HFFc6 (cell line): Measurements from ENCODE around the gene ZNF425. TPM values are rescaled to one million over a fixed set of nuclear protein-coding genes. Genes with fewer than 3 reads are reported as not detected.

Experiments used
- DNase-seq: peaks from one replicate; pipeline ENCODE4 v3.0.0-alpha.2; 2018
- H3K27ac Mint-ChIP-seq: 2 replicates; pipeline ENCODE4 v1.8.0; 2020; ENCODE audit warnings: mild to moderate bottlenecking, mixed read lengths
- H3K27me3 Mint-ChIP-seq: 2 replicates; pipeline ENCODE4 v1.8.0; 2021; ENCODE audit warnings: mild to moderate bottlenecking, moderate library complexity, mixed read lengths; ENCODE audit not compliant: insufficient read depth
- H3K36me3 Mint-ChIP-seq: 2 replicates; pipeline ENCODE4 v1.8.0; 2021; ENCODE audit warnings: low read depth, mixed read lengths
- H3K4me1 Mint-ChIP-seq: 2 replicates; pipeline ENCODE4 v1.8.0; 2020; ENCODE audit warnings: low read depth, mixed read lengths
- H3K4me3 Mint-ChIP-seq: 2 replicates; pipeline ENCODE4 v1.8.0; 2020; ENCODE audit warnings: mild to moderate bottlenecking, moderate library complexity, mixed read lengths
- H3K9me3 Mint-ChIP-seq: 2 replicates; pipeline ENCODE4 v1.8.0; 2020; ENCODE audit warnings: mild to moderate bottlenecking, mixed read lengths
- CTCF ChIP-seq: fragments of 200-600 bp; sonication (generic); IDR thresholded peaks from 2 replicates; pipeline ENCODE4 v1.5.0; 2021; ENCODE audit warnings: antibody characterized with exemption, mild to moderate bottlenecking
- total RNA-seq, 6 experiments: library from RNA; stranded (reverse); fragmentation: NEBNext Ultra II Directional; extraction: Animal tissue kit (Norgen Biotek cat#: 25700); gene quantifications; 2 replicates in 1 of 6; 3 replicates in 5 of 6; pipeline ENCODE4 v1.2.3, GENCODE V29; 2021

Gene ZNF425
- total RNA-seq, 6 experiments from 2014 or later, result 1.9 to 3.0 (median 2.2) TPM

GRCh38 chr7:149077594-149077993 is 48.5 kb downstream of the ZNF425 start:
- no peak overlapping the region for H3K27ac Mint-ChIP-seq

GRCh38 chr7:149075286-149075685 is 50.8 kb downstream of the ZNF425 start:
- Mint-ChIP-seq H3K4me3 (no peak overlapping the region), H3K4me1 (no peaks in the 10 kb centered on the region), H3K27me3 (no peaks in the 10 kb centered on the region; the same call in 1 of the 2 replicates), H3K9me3 (no peaks in the 10 kb centered on the region), H3K27ac (no peak overlapping the region), H3K36me3 (peaks cover 24% of the 10 kb centered on the region)
- no peak for TF ChIP-seq CTCF
- no peak for DNase-seq

More at GRCh38 chr7:149077594-149077993, 48.5 kb downstream of the ZNF425 start:
- no peak for TF ChIP-seq CTCF
- Mint-ChIP-seq H3K9me3 (no peaks in the 10 kb centered on the region), H3K27me3 (no peaks in the 10 kb centered on the region; the same call in 1 of the 2 replicates), H3K4me3 (no peak overlapping the region), H3K4me1 (no peaks in the 10 kb centered on the region), H3K36me3 (peaks cover 26% of the 10 kb centered on the region)
- DNase-seq, result no peak

- no peak for DNase-seq
- TF ChIP-seq CTCF, result no peak
- H3K27me3 Mint-ChIP-seq, result no peaks in the 10 kb centered on the region; the same call in 1 of the 2 replicates
- H3K4me3 Mint-ChIP-seq, result no peak overlapping the region
- no peaks in the 10 kb centered on the region for H3K4me1 Mint-ChIP-seq
- no peaks in the 10 kb centered on the region for H3K9me3 Mint-ChIP-seq
- H3K27ac Mint-ChIP-seq, result no peak overlapping the region
- H3K36me3 Mint-ChIP-seq, result peaks cover 22% of the 10 kb centered on the region
Observed at GRCh38 chr7:149074116-149074885, 51.8 kb downstream of the ZNF425 start.

- Mint-ChIP-seq H3K36me3 (peaks cover 26% of the 10 kb centered on the region), H3K27ac (no peak overlapping the region), H3K9me3 (no peaks in the 10 kb centered on the region), H3K4me1 (no peaks in the 10 kb centered on the region), H3K27me3 (no peaks in the 10 kb centered on the region; the same call in 1 of the 2 replicates), H3K4me3 (no peak overlapping the region)
- TF ChIP-seq CTCF, result no peak
- DNase-seq, result no peak
Observed at GRCh38 chr7:149072438-149072775, 53.7 kb downstream of the ZNF425 start.

- Mint-ChIP-seq H3K9me3 (no peaks in the 10 kb centered on the region), H3K4me1 (no peaks in the 10 kb centered on the region), H3K36me3 (peaks cover 21% of the 10 kb centered on the region), H3K27me3 (no peaks in the 10 kb centered on the region; the same call in 1 of the 2 replicates), H3K27ac (no peak overlapping the region), H3K4me3 (no peak overlapping the region)
- TF ChIP-seq CTCF, result peak; percentile 48; the same call in 1 of the 2 replicates
- DNase-seq, result no peak
Observed at GRCh38 chr7:149071641-149072437, 54.3 kb downstream of the ZNF425 start.
